Stimulated activated CD8-positive, alpha-beta memory T cell treated with anti-CD3 and anti-CD28 coated beads, Interleukin-15, amount 100 ng/mL, for 48 hours (primary cell): ENCODE measurements around the gene TNFRSF13B.
"Not testable (repeated sequence)": the region's sequence is repeated elsewhere in the genome, so short reads cannot be mapped to it uniquely, and the experiment has no call there.

ENCODE experiments used
- DNase-seq, 2 donors: peaks; one replicate each; pipeline ENCODE4 v3.0.0-alpha.2; 2020; ENCODE audit warnings: low read depth in 2 of 2

Gene TNFRSF13B

GRCh38 chr17:17004997-17005614 lies 33.2 kb upstream of the TNFRSF13B start:
- DNase-seq = not testable (repeated sequence)

GRCh38 chr17:17004251-17004996 lies 32.5 kb upstream of the TNFRSF13B start:
- DNase-seq = no peak

GRCh38 chr17:17002731-17003715 lies 31.1 kb upstream of the TNFRSF13B start:
- not testable (repeated sequence) for DNase-seq

GRCh38 chr17:17001874-17002520 lies 30.1 kb upstream of the TNFRSF13B start:
- DNase-seq = peak; percentile 56 to 61

GRCh38 chr17:17001076-17001777 lies 29.3 kb upstream of the TNFRSF13B start:
- DNase-seq = no peak

- no peak for DNase-seq
Measured at GRCh38 chr17:16999931-17000625, 28.2 kb upstream of the TNFRSF13B start.

- DNase-seq = peak in 1 of 2 donors; percentile 67
Measured at GRCh38 chr17:16997514-16998429, 25.9 kb upstream of the TNFRSF13B start.

- not testable (repeated sequence) for DNase-seq
Measured at GRCh38 chr17:16996726-16997125, 24.8 kb upstream of the TNFRSF13B start.

GRCh38 chr17:16995930-16996329 lies 24.0 kb upstream of the TNFRSF13B start:
- no peak for DNase-seq

GRCh38 chr17:16994631-16995030 lies 22.7 kb upstream of the TNFRSF13B start:
- DNase-seq = no peak

GRCh38 chr17:16991349-16992009 lies 19.6 kb upstream of the TNFRSF13B start:
- DNase-seq = peak; percentile 56 to 64

- DNase-seq = no peak
Measured at GRCh38 chr17:16989953-16990860, 18.3 kb upstream of the TNFRSF13B start.

- no peak for DNase-seq
Measured at GRCh38 chr17:16989230-16989952, 17.5 kb upstream of the TNFRSF13B start.

- no peak for DNase-seq
Measured at GRCh38 chr17:16988749-16989229, 16.9 kb upstream of the TNFRSF13B start.

GRCh38 chr17:16987830-16988601 lies 16.1 kb upstream of the TNFRSF13B start:
- DNase-seq = peak; percentile 52 to 59
